Endodermal cell (in vitro differentiated cells): ENCODE data around the gene KIAA1755. TPM values are rescaled to one million over a fixed set of nuclear protein-coding genes. Genes with fewer than 3 reads are reported as not detected.

Experiments
- DNase-seq: peaks from one replicate; pipeline ENCODE4 v3.0.0-alpha.2; 2017
- H3K27ac ChIP-seq: 2 replicates; pipeline ENCODE4 v1.5.1; 2013; ENCODE audit warnings: mild to moderate bottlenecking, low read depth, low read length, moderate library complexity
- H3K27me3 ChIP-seq: 2 replicates; pipeline ENCODE4 v1.6.1; 2013; ENCODE audit warnings: mild to moderate bottlenecking, low read length, moderate library complexity; ENCODE audit not compliant: insufficient read depth, control insufficient read depth, poor library complexity, severe bottlenecking
- H3K36me3 ChIP-seq: 2 replicates; pipeline ENCODE4 v1.7.0; 2013; ENCODE audit warnings: mild to moderate bottlenecking, low read length, moderate library complexity; ENCODE audit not compliant: control insufficient read depth, insufficient read depth
- H3K4me1 ChIP-seq: one replicate; pipeline ENCODE4 v1.7.0; 2013; ENCODE audit warnings: low read length; ENCODE audit not compliant: control insufficient read depth, insufficient read depth
- H3K4me3 ChIP-seq: 2 replicates; pipeline ENCODE4 v1.5.1; 2013; ENCODE audit warnings: mild to moderate bottlenecking, low read length, moderate library complexity
- H3K9ac ChIP-seq: 2 replicates; pipeline ENCODE4 v1.6.1; 2013; ENCODE audit warnings: mild to moderate bottlenecking, low read length, moderate library complexity; ENCODE audit not compliant: poor library complexity, severe bottlenecking; ENCODE audit errors: extremely low read depth
- H3K9me3 ChIP-seq: 2 replicates; pipeline ENCODE4 v1.6.1; 2013; ENCODE audit warnings: mild to moderate bottlenecking, low read length, moderate library complexity; ENCODE audit not compliant: control insufficient read depth
- H3K27ac Mint-ChIP-seq: 2 replicates; pipeline ENCODE4 v1.8.0; 2020; ENCODE audit warnings: mixed read lengths
- H3K27me3 Mint-ChIP-seq: 2 replicates; pipeline ENCODE4 v1.8.0; 2021; ENCODE audit warnings: mild to moderate bottlenecking, mixed read lengths; ENCODE audit not compliant: insufficient read depth
- H3K36me3 Mint-ChIP-seq: 2 replicates; pipeline ENCODE4 v1.8.0; 2020; ENCODE audit warnings: low read depth, mixed read lengths
- H3K4me1 Mint-ChIP-seq: 2 replicates; pipeline ENCODE4 v1.8.0; 2020; ENCODE audit warnings: mixed read lengths
- H3K4me3 Mint-ChIP-seq: 2 replicates; pipeline ENCODE4 v1.8.0; 2020; ENCODE audit warnings: mild to moderate bottlenecking, moderate library complexity, mixed read lengths
- H3K9me3 Mint-ChIP-seq: 2 replicates; pipeline ENCODE4 v1.8.0; 2020; ENCODE audit warnings: mild to moderate bottlenecking, mixed read lengths
- WGBS, 2 experiments: methylation state at CpG; one replicate each; pipeline versions ENCODE4 v1.1.5 to v1.1.7; 2013; ENCODE audit warnings: missing lambda C conversion rate in 2 of 2, mixed read lengths in 1 of 2; ENCODE audit not compliant: insufficient coverage in 1 of 2, insufficient read length in 1 of 2; 5-methylcytosine and 5-hydroxymethylcytosine counted together
- total RNA-seq, 2 donors: library from RNA; stranded (reverse); fragmentation: NEBNext Ultra II Directional in 1 of 2; extraction: Animal tissue kit (Norgen Biotek cat#: 25700) in 1 of 2; gene quantifications; 2 replicates in 1 of 2; 3 replicates in 1 of 2; pipeline ENCODE4 v1.2.1, GENCODE V29; 2021
- TF ChIP-seq, protein P1 (sequence below): fragments of 200-600 bp; sonication (generic); conservative IDR thresholded peaks from 2 replicates; pipeline ENCODE4 v1.5.0; 2021; ENCODE audit warnings: antibody characterized with exemption, mild to moderate bottlenecking

The KIAA1755 gene
- total RNA-seq, 2 donors from 2014 or later = not detected

GRCh38 chr20:38209054-38209675 is 51.4 kb downstream of the KIAA1755 start:
- H3K9me3 ChIP-seq = no peaks in the 10 kb centered on the region
- Mint-ChIP-seq H3K4me1 (no peaks in the 10 kb centered on the region), H3K27ac (no peak overlapping the region), H3K4me3 (no peak overlapping the region), H3K36me3 (no peaks in the 10 kb centered on the region), H3K9me3 (no peaks in the 10 kb centered on the region), H3K27me3 (peaks cover 8% of the 10 kb centered on the region)
- WGBS, 2 experiments = 50 to 81% methylated on average over 2 to 4 of the region's 4 CpGs
- H3K27me3 ChIP-seq = peaks cover 5% of the 10 kb centered on the region
- no peak overlapping the region for H3K4me3 ChIP-seq
- no peaks in the 10 kb centered on the region for H3K4me1 ChIP-seq
- H3K27ac ChIP-seq = no peak overlapping the region
- H3K36me3 ChIP-seq = no peaks in the 10 kb centered on the region
- DNase-seq = peak; percentile 23
- no peak overlapping the region for H3K9ac ChIP-seq
- TF ChIP-seq, protein P1, sequence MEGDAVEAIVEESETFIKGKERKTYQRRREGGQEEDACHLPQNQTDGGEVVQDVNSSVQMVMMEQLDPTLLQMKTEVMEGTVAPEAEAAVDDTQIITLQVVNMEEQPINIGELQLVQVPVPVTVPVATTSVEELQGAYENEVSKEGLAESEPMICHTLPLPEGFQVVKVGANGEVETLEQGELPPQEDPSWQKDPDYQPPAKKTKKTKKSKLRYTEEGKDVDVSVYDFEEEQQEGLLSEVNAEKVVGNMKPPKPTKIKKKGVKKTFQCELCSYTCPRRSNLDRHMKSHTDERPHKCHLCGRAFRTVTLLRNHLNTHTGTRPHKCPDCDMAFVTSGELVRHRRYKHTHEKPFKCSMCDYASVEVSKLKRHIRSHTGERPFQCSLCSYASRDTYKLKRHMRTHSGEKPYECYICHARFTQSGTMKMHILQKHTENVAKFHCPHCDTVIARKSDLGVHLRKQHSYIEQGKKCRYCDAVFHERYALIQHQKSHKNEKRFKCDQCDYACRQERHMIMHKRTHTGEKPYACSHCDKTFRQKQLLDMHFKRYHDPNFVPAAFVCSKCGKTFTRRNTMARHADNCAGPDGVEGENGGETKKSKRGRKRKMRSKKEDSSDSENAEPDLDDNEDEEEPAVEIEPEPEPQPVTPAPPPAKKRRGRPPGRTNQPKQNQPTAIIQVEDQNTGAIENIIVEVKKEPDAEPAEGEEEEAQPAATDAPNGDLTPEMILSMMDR = no peak

DNA sequence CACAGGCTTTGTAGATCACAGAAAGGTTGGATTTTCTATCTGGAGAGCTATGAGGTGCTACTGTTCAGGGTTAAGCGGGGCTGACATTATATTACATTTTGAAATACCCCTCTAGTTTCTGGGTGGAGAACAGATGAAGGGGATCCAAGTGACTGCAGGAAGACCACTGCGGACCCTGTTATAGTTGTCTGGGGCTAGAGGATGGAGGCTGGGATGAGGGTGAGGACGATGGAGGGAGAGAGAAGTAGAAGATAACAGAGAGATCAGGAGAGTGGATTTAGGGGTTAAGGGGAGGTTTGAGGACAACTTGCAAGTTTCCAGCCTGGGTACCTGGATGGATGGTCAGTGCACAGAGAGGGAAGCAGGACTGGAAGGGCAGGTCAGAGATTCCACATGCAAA is 52.0 kb downstream of the KIAA1755 start:
- Histone ChIP-seq H3K27me3 (peaks cover 6% of the 10 kb centered on the region), H3K9me3 (no peaks in the 10 kb centered on the region), H3K4me3 (no peak overlapping the region), H3K9ac (no peak overlapping the region), H3K36me3 (no peaks in the 10 kb centered on the region), H3K4me1 (no peaks in the 10 kb centered on the region), H3K27ac (no peak overlapping the region)
- TF ChIP-seq, protein P1 = no peak
- H3K27me3 Mint-ChIP-seq = peaks cover 8% of the 10 kb centered on the region
- no peaks in the 10 kb centered on the region for H3K9me3 Mint-ChIP-seq
- H3K27ac Mint-ChIP-seq = no peak overlapping the region
- peak; percentile 20 for DNase-seq
- no peaks in the 10 kb centered on the region for H3K36me3 Mint-ChIP-seq
- no peaks in the 10 kb centered on the region for H3K4me1 Mint-ChIP-seq
- H3K4me3 Mint-ChIP-seq = no peak overlapping the region
- WGBS, 2 experiments = 67 to 87% methylated on average over 1 to 2 of the region's 3 CpGs

GRCh38 chr20:38208088-38208487 is 52.4 kb downstream of the KIAA1755 start:
- Histone ChIP-seq H3K27me3 (peaks cover 6% of the 10 kb centered on the region), H3K4me3 (no peak overlapping the region), H3K27ac (no peak overlapping the region), H3K9ac (no peak overlapping the region), H3K36me3 (no peaks in the 10 kb centered on the region), H3K4me1 (no peaks in the 10 kb centered on the region), H3K9me3 (no peaks in the 10 kb centered on the region)
- WGBS, 2 experiments = 92 to 100% methylated on average over 1 of the region's 1 CpG
- H3K4me1 Mint-ChIP-seq = no peaks in the 10 kb centered on the region
- TF ChIP-seq, protein P1 = no peak
- peak; percentile 18 for DNase-seq
- peaks cover 10% of the 10 kb centered on the region for H3K27me3 Mint-ChIP-seq
- H3K4me3 Mint-ChIP-seq = no peak overlapping the region
- no peaks in the 10 kb centered on the region for H3K9me3 Mint-ChIP-seq
- no peak overlapping the region for H3K27ac Mint-ChIP-seq
- H3K36me3 Mint-ChIP-seq = no peaks in the 10 kb centered on the region
